CD4-positive, alpha-beta T cell treated with Interleukin-15 for 4 hours (primary cell): ENCODE data around the gene NELFCD.

Source experiments
- DNase-seq: peaks from one replicate; pipeline ENCODE4 v3.0.0-alpha.2; 2020; ENCODE audit warnings: low spot score

NELFCD gene

DNA sequence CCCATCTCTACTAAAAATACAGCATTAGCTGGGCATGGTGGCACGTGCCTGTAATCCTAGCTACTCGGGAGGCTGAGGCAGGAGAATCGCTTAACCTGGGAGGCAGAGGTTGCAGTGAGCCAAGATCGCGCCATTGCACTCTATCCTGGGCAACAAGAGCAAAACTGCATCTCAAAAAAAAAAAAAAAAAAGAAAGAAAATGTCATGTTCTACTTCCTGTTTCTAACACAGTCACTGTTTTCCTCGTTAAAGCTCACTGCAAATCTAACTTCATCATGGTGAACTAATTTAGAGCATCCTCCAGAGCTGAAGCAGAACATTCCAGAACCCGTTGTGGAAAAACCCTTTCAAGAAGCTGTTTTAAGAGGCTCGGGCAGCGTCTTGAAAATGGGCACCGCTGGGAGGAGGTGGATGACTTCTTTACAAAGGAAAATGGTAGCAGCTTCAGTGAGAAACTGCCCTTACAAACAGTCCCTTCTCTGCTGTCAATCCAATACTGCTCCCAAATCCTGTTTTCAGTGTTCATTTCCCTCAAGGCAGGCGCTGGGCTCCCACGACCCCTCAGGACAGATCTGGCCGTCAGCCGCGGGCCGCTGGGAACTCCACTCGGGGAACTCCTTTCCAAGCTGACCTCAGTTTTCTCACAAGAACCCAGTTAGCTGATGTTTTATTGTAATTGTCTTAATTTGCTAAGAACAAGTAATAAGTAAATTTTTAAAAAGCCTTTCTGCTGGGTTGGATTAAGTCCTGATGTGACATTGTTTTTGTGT is 13.5 kb downstream of the NELFCD start:
- DNase-seq = no peak

DNA sequence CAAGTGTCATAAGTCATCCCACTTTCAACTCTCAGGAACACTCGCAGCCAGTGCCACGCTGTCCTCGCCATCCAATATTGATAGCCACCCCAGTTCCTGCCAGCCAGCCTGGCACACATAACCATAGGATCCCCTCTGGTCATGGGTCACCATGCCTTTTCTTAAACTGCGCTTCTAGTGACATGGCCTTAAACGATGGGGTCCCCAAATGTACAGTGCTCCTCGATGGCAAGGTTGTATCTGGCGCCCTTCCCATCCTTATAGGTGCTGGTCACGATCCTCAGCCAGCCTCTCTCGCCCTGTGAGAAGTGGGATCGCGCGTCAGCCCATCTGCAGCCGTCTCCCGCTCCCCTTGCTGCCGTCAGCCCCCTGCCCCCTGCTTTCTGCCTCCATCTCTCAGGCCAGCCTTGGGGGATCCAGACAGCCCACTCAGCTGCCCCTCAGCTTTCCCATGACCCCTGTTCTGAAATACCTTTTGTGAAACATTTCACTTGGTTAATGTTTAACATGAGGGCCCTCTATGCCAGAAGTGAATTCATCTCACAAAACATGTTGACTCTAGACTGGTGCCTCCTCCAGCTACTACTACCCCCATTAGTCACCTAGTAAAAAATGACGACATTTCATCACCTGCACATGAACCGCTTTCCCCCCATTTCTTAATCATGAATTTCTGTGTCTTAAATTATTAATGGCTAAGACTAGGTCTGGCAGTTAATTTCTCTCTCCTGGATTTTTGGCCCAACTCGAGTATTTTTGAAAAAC is 14.6 kb downstream of the NELFCD start:
- no peak for DNase-seq

DNA sequence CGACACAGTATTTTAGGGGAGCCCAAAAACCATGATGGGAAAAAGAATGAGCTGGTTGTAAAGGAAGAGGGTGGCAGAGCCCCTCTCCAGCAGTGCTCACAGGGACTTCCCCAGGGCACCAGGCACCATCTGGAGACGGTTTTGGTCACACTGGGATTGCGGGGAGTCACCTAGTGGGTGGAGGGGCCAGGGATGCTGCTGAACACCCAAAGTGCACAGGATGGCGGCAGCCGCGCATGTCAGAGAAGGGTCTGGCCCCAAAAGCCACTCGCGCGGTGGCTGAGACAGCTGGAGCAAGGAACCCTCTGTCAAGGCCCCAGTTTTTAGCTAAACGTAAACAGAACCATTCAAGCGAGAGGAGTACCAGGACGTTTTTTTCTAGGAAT is 15.2 kb downstream of the NELFCD start:
- no peak for DNase-seq

DNA sequence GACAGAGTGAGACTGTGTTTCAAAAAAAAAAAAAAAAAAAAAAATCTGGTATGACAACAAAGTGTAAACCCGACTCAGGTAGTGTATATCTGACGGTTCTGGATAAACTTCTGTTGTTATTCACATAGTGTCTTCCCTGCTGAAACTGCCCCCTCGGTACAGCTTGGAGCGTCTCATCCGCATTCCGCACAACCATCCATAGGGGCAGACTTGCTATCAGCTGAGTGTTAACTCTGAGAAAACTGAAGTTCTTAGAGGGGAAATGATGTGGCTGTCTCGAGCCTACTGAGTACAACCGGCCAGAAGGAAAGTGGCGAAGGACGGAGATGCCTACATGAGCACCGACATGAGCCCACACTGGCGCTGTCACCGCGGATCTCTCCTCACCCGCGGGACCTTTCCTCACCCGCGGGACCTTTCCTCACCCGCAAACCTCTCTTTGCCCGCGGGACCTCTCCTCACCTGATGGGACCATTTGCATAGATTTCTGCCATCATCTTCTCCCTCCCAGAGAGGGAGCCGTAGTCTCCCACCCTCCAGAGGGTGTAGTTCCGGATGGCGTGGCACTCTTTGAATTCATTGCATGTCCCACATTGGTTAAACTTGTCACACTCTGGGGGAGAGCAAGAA is 16.2 kb downstream of the NELFCD start:
- no peak for DNase-seq

DNA sequence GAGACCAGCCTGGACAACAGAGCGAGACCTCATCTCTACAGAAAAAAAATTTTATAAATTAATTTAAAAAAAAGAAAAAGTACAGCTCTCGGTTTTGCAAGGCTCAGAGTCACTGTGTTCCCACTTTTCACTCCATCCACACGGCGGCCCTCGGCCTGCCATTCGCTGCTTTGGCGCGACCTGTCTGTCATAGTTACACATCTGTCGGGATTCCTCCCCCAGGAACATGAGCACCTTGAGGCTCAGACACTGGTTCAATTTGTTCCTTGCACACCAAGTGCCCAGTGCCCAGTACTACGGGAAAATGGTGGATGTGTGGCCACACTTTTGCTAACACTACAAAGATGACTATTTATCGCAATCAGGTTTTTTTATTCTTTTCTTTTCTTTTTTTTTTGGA is 17.6 kb downstream of the NELFCD start:
- no peak for DNase-seq

DNA sequence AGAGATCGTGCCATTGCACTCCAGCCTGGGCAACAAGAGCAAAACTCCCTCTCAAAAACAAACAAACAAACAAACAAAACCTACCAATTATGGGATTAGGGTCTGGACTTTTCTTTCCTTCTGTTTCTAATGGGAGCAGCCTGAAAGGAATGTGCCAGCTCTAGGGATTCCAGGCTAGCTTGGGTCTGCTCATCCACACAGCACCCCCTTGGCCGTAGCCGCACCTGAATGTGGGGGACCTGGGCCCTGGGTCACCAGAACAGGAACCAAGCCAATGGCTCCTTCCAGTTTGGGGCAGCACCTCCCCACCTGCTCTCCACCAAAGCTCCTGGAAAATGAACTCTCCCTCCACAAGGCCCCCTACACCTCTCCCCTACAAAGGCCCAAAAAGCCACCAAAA is 19.3 kb downstream of the NELFCD start:
- DNase-seq = no peak

DNA sequence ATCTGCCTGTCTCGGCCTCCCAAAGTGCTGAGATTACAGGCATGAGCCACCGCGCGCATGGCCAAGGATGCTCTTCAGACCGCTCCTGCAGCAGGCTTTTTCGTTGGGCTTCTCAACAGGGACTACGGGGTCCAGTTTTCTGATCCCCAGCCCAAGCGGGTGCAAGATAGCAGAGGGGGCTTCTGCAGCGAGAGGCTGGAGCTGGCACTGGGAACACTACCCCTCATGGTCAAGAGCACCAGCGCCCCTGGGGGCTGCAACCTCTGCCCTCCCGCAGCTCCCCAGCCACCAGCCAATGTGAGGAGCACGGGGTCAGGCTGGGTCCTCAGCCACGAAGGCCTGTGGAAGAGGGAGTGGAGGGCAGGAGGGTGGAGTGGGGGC is 20.0 kb downstream of the NELFCD start:
- DNase-seq = no peak

DNA sequence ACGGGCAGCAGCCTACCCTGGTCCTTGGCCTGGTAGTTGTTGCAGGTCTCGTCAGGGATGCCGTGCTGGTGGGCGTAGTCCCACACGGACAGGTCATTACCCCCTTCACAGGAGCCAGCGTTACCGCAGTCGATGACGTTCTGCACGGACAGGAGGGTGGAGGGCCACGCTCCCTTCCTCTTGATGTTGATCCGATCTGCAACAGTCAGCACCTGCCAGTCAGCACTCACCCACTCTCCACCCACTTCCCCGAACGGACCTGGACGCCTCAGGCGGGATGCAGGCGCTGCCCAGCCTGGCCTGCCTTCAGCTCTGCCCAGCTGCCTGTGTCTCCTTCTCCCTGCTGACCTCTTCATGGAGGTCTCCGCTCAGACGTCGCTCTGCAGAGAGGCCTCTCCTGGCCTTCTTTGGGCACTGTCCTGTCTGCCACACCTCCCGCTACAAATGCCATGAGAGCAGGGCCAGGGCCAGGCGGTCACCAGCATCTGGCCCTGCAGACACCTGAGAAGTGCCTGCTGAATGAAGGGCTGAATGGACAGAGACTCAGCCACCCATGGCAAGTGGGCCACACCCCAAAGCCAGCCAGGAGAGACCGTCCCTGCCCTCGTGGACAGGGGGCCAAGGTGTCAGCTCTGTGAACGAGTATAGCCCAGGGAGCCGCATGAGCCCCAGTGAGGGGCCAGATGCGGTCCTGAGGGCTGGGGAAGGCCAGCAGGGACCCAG is 20.6 kb downstream of the NELFCD start:
- DNase-seq = no peak

DNA sequence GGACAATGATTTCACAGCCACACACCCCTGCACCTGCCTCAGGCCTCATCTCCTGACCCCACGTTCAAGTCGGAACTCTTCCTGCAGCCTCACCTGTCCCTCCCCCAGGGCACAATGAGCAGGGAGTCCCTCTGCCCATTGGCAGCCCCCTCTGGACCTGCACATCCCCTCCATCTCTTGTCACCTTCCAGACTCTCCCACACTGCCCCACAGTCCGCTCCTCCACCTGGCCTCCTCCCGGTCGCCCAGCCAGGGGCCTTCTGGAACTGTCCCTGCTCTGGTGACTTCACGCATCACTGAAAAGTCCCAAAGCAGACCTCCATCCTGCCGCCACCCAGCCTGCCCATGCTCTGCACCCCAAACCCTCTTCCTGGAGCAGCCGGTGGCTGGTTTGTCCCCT is 21.3 kb downstream of the NELFCD start:
- no peak for DNase-seq

DNA sequence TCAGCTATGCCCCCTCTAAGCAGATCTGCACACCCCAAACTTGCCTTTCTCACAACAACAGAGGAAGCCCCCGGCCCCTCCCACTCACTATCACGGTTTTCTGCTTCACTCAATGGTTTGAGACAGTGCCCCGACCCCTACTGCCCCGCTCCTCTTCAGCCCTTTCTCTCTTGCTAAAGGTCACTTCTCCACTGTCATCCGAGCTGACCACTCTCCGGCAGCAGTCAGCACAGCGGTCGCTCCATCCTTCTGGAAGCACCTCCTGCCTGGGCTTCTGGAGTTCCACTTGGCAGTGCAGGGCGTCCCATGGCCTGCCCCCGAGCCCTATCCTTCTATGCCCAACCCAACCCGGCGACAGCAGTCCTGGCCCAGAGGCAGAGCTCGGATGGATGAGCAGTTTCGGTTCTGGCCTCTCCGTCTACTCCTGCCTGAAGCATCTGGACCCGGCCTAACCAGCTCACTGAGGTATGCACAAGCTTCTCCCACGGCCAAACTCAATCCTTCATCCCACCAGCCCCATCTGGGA is 21.9 kb downstream of the NELFCD start:
- no peak for DNase-seq

DNA sequence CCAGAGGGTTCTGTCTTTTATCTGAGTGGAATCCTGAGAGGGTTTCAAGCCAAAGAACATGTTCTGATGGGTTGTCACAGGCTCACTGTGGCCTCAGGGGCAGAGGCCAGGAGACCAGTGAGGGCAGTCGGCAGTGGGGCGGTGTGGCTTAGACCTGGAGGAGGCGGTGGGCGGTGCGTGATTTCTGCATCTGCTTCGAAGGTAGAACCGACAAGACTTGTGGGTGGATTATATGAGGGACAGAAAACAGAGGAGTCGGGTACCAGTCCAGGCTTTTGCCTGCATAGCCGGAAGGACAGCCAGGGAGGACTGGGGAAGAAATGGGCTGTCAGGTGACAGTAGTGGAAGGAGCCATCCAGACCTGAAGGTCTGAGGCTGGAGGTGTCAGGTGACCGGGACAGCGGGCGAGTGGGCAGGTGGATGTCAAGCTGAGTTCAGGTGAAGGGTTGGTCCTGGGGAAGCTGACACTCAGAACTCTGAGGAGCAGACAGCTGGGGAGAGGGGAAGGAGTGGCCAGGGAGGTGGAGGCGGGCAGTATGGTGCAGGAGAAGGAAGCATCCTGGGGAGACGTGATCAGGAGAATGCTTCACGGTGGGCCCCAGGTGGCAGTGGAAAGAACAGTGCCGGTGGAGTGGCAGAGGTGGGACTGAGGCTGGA is 22.9 kb downstream of the NELFCD start:
- DNase-seq = no peak

DNA sequence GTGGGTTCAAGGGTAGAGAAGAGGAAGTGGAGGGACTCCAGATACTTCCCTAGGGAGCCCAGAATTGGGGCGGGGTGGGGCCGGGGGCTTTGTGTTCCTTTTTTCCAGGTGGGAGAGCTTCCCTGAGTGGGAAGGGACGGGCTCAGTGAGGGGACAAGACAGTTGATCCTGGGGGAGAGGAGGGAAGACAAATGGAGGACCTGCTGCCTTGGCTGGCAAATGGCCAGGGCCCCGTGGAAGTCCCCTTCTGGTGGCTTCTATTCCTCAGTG is 23.4 kb downstream of the NELFCD start:
- peak; percentile 47 for DNase-seq

DNA sequence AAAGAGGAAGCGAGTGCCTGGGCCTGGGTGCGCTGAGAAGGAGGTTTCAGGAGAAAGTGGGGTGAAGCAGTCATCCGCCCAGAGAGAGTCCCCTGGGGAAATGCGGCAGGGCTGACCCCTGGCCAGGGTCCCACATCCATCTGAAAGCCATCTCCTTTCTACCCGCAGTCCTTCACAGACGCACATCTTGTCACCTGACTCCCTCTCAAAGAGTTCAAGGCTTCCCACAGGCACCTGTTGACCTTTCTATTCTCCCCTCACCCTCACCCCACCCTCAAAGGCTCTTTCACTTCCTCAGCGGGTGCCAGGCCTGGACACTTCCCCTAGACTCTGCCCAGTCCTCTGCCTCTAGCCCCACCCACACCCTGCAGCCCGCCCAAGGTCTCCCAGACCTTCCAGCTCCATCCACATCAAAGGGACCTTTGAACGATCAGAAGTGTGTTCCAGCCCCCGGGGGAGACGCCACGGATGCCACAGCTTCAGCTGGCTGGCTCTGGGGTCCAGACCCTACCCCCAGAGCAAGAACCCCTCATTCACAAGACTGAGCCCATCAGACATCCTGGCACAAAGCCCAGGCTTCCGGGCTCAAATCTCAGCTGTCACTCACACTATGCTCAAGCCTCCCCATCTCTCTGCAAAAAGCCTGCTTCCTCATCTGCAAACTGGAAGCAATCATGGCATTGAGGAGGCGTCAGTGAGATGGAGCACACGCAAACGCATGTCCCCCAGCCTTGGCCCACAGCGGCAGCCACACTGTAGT is 23.9 kb downstream of the NELFCD start:
- DNase-seq = peak; percentile 41

DNA sequence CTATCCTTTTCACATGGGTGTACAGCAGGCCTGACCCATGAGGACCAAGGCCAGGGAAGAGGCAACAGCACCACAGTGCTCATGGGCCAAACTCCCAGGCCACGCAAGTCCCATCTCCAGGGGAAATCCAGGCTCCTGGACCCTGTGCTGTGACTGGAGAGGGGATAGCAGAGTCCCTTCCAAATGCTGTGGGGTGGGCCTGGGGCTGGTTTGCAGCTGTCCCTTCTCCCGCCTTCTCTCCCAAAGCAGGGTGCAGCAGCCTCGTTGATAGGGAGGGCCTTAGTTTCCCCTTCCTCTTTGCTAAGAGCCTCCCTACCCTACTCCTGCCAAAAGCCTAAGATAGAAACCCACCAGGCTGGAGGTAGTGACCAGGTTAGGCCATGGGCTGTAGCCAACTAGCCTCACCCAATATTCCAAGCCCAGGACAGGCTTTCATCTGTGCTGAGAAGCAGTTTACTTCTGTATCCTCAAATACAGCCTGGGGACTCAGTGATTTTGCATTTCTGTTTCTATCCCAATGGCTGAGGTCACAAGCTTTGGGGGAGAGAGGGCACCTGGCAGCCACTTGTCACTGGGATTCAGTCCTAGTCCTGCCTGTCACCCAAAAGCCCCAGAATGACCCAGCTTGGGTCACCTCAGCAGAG is 24.6 kb downstream of the NELFCD start:
- DNase-seq = no peak

DNA sequence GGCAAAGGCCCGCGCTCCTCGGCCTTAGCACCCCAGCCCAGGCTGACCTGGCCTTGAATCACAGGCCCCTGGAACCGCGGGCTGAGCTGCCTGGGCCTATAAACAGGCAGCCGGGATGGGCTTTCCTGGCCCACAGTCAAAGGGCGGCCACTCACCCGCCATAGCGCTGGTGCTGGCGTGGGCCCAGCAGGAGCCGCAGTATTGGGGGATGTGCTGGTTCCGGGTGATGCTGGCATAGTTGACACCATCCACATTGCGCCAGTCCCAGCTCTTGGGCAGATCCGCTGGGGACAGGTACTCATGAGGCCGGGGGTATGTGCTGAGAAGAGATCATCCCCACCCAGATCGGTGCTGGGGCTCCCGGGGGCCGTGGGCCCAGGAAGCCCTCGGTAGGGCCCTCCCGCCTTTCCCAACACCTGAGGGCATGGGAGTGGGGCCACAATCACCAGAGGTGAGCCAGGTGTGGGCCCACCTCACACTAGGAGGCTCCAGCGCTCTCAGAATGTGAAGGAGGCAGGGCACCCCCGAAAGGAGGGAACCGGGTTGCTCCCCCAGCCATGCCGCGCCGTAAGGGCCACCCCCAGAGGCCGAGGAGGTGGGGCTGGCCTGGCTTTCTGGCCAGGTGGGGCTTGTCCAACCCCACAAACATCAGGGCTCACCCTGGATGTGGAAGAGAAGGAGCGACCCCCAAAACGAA is 25.3 kb downstream of the NELFCD start:
- DNase-seq = no peak

DNA sequence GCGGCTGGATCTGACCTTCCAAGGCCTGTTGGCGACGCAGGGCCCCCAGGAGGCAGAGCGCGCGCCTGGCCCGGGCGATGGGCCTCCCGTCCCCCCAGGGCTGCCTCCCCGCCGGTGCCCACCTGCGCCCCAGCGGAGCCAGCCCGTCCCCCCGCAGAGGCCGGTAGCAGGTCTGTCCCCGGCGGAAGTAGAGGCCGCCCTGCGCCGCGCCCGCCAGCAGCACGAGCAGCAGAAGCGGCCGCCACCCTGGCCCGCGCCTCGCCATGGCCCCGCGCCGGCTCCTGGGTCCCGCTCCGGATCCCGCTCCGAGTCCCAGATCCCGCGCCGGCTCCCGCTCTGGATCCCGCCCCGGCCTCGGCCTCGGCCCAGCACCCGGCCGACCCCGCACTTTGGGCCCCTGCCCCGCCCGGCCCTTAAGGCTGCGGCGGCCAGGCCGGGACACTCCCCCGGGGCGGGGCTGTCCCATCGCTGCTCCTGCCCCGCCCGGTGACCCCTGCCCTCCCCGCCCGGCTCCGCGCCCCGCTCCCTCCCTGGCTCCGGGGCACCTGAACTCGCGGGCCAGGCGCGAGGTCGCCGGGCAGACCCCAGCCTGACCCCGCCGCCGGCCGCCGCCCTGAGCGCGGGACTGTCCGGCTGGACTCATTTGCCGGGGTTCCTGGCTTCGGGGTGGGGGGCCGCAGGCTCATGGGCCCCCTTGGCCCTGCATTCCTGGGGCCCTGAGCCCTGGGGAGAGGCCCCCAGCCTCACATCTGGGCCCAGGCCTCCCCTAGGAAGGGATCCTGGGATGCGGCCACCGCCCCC is 26.0 kb downstream of the NELFCD start, which contains the start of gene CTSZ:
Gene CTSZ (minus strand): TSS at position 391 of the 801 bp plus-strand sequence. CDS start 126 bp downstream, at position 265.
- peak; percentile 25 for DNase-seq

DNA sequence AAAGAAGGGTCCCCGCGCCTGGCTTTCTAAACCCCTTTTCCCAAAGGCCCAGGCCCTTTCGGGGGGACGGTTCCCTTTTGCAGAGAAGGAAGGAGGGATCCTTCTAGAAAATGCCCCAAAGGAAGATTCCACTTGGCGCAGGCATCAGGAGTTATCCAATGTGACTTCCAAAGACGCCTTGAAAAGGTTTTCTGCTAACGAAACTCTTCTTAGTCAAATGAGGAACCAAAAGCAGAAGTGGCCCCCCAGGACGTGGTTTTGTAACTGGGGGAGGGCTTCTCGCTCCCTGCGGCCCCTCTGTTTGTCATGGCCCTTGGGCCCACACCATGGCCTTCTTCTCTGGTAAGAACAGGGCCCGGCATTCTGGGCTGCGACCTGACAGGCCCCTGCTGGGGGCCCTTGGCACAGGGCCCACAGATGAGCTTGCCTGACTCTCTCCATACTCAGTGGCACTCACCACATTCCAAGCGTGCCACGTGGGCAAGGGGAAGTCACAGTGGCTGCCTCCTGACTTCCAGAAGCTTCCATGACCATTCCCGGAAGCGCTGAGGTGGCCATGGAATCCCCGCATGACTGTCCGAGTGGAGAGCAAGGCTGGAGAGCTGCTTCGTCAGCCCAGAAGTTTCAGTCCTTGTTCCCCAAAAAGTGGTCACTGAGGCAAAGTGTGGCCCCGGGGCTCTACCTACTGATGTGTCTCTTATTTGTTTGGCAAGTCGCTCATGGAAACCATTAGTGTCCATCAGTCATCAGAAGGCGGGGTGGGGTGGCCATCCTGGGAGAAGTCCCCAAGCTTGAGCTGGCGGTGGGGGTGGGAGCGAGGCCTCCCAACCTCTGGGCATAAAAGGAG is 26.8 kb downstream of the NELFCD start:
- DNase-seq = no peak

DNA sequence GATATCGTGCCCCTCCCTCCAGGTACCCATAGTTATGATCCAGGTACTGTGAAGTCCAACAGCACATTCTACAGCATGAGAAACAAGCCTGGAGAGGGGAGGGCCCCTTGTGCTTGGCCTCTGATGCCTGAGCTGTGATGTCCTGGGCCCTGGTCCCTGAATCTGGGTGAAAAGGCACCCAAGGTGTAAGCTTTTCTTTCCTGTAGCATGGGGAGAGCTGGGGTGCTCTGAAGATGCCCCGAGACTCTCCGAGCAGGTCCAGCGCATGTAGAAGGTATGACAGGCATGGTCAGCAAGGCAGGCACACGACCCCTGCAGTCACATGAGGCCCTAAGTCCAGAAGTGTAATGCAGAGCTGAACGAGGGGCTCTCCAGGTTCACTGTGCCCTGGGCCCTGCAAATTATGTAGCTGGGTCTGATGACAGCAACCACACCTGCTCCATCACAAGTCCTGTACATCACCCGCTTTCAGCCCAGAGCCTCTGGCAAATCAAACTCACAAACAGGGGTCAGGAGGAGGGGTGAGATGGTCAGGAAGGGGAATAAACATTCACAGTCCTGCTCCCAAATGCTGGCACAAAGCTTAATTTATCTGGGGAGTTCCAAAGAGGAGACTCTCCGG is 27.8 kb downstream of the NELFCD start:
- DNase-seq = no peak
